ENCODE data around the gene GOSR2. TPM values are rescaled to one million over a fixed set of nuclear protein-coding genes. Genes with fewer than 3 reads are reported as not detected.

Gene GOSR2
- total and polyA plus RNA-seq, 2 of the 4 experiments (the other 2 are of a cell fraction), result 63.4 to 75.6 TPM

DNA sequence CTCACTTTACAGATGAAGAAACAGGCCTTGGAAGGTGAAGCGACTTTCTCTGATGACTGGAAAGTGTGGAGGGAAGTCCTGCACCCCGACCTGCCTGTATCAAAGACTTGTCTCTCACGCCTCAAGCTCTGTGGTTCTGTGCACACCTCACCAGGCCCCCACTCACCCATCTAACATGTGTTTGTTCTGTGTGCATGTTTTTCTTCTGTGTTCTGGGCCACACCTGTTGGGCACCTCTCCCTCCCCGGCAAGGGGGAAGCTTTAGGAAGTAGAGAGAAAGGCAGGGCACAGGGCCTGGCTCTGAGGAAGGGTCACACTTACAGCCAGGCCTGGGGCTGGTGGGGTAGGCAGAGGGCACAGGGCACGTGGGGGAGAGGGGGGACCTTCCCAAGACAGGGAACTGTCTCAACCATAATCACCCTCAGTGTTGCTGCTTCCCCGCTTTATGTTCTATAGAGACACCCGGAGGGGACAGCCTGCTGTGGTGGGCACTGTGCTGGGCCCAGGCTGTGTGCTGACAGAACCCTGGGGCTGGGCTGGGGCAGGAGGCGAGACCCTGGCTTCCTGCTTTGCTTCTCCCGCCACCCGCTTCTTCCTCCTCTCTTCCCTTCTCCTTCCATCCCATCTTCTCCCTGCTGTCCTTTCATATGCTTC lies 48.8 kb downstream of the GOSR2 start:
- no peak overlapping the region for H3K4me3 ChIP-seq (ENCODE audit: insufficient read depth, low read depth, low read length)
- H3K9me1 ChIP-seq (ENCODE audit: insufficient read depth, low read length), result 0 out of 2 replicates have a peak, but pooled peaks cover 3% of the 10 kb centered on the region
- no peaks in the 10 kb centered on the region for H4K20me1 ChIP-seq (ENCODE audit: insufficient read depth, low read length)
- H2BK120ac ChIP-seq (ENCODE audit: low read depth, low read length), result no peak overlapping the region
- H3K36me3 ChIP-seq (ENCODE audit: control insufficient read depth, insufficient read depth, low read length), result no peaks in the 10 kb centered on the region
- CTCF ChIA-PET, result no interaction called here
- intact Hi-C loops (cut with micrococcal nuclease) (no loop called here), dilution Hi-C loops (cut with HindIII; ENCODE audit: low sequenced_read_pairs, unreplicated experiment) (no loop called here), in situ Hi-C loops (cut with MboI; ENCODE audit: low sequenced_read_pairs) (no loop called here)
- no peak overlapping the region for H2BK20ac ChIP-seq (ENCODE audit: low read depth, low read length)
- H4K8ac ChIP-seq (ENCODE audit: low read depth in 2 of 2, low read length in 2 of 2), result no peak overlapping the region
- no peaks in the 10 kb centered on the region for H3K9me3 ChIP-seq (ENCODE audit: control insufficient read depth, insufficient read depth, low read length)
- no peak overlapping the region for H3K56ac ChIP-seq (ENCODE audit: extremely low read depth, insufficient read depth, low read length)
- no peak for ATAC-seq (ENCODE audit: low read depth)
- H3K14ac ChIP-seq (replicated peaks; ENCODE audit: low read depth, low read length), result no peak overlapping the region
- peaks cover 39% of the 10 kb centered on the region for H3K27me3 ChIP-seq (ENCODE audit: control insufficient read depth, insufficient read depth, low read length)
- H3K4me2 ChIP-seq (ENCODE audit: low read depth, low read length), result no peak overlapping the region
- no CpG with 5 or more reads among the region's 10 CpGs for WGBS, 2 experiments (ENCODE audit: extremely low coverage in 2 of 2, insufficient read length in 1 of 2)
- H3K79me1 ChIP-seq (ENCODE audit: low read depth in 1 of 2, low read length in 2 of 2), result no peaks in the 10 kb centered on the region
- H4K5ac ChIP-seq (ENCODE audit: low read depth, low read length), result no peak overlapping the region
- H3K27ac ChIP-seq (ENCODE audit: insufficient read depth, low read length), result no peak overlapping the region
- no peak overlapping the region for H3K4ac ChIP-seq (ENCODE audit: low read depth, low read length)
- no peak overlapping the region for H3K23ac ChIP-seq (ENCODE audit: low read depth, low read length)
- no peak overlapping the region for H2BK5ac ChIP-seq (ENCODE audit: low read depth, low read length, poor library complexity, severe bottlenecking)
- peaks cover 1% of the 10 kb centered on the region; the same call in 1 of the 2 replicates for H3K4me1 ChIP-seq (ENCODE audit: control insufficient read depth, insufficient read depth, low read length)
- no peak overlapping the region for H2AK5ac ChIP-seq (ENCODE audit: low read depth, low read length)
- no peak overlapping the region for H4K91ac ChIP-seq (ENCODE audit: insufficient read depth, low read depth, low read length)
- DNase-seq, result no peak
- no peak overlapping the region for H2AFZ ChIP-seq (replicated peaks; ENCODE audit: low read length, poor library complexity)
- no peak overlapping the region for H3K9ac ChIP-seq (ENCODE audit: low read depth, low read length)
- no peak overlapping the region for H2BK15ac ChIP-seq (ENCODE audit: low read depth, low read length)
- H2AK9ac ChIP-seq (replicated peaks; ENCODE audit: low read depth, low read length, poor library complexity), result no peak overlapping the region
- BruUV-seq (replicated peaks), result no TSS peak
- POLR2A ChIA-PET (ENCODE audit: unreplicated experiment), result no interaction called here
- H3K18ac ChIP-seq (ENCODE audit: low read depth, low read length), result no peak overlapping the region
- no peak for TF ChIP-seq NFE2L2 (IDR thresholded peaks at IDR 0.05; ENCODE audit: low read depth, low read length)
- TF ChIP-seq MAZ (IDR thresholded peaks at IDR 0.05; ENCODE audit: borderline replicate concordance, low read depth, low read length), result no peak
